ENCODE results near the gene SLC35D3. TPM values are rescaled to one million over a fixed set of nuclear protein-coding genes. Genes with fewer than 3 reads are reported as not detected.
"Not testable (repeated sequence)": the region's sequence is repeated elsewhere in the genome, so short reads cannot be mapped to it uniquely, and the experiment has no call there.

Gene SLC35D3
- total RNA-seq, 1 experiment from 2014 or later: 0.42 TPM

GRCh38 chr6:136904477-136904876, 17.6 kb upstream of the SLC35D3 start:
- H3K27me3 ChIP-seq (ENCODE audit: control insufficient read depth, insufficient read depth, low read length); H3K4me3 ChIP-seq (ENCODE audit: insufficient read depth, low read depth, low read length); H3K36me3 ChIP-seq (replicated peaks; ENCODE audit: control insufficient read depth, insufficient read depth, low read length); DNase-seq: not testable (repeated sequence)

- peaks cover 4% of the 10 kb centered on the region for H3K27me3 ChIP-seq (ENCODE audit: control insufficient read depth, insufficient read depth, low read length)
- DNase-seq: no peak
- no peak overlapping the region for H3K4me3 ChIP-seq (ENCODE audit: insufficient read depth, low read depth, low read length)
- H3K36me3 ChIP-seq (replicated peaks; ENCODE audit: control insufficient read depth, insufficient read depth, low read length): no peaks in the 10 kb centered on the region
Observed at GRCh38 chr6:136914947-136915346, 7.2 kb upstream of the SLC35D3 start.

- Histone ChIP-seq H3K27me3 (ENCODE audit: control insufficient read depth, insufficient read depth, low read length) (peaks cover 42% of the 10 kb centered on the region), H3K36me3 (replicated peaks; ENCODE audit: control insufficient read depth, insufficient read depth, low read length) (no peaks in the 10 kb centered on the region), H3K4me3 (ENCODE audit: insufficient read depth, low read depth, low read length) (no peak overlapping the region)
- DNase-seq: no peak
Observed at GRCh38 chr6:136918706-136919105, 3.4 kb upstream of the SLC35D3 start.

- no peak overlapping the region for H3K4me3 ChIP-seq (ENCODE audit: insufficient read depth, low read depth, low read length)
- peaks cover 51% of the 10 kb centered on the region for H3K27me3 ChIP-seq (ENCODE audit: control insufficient read depth, insufficient read depth, low read length)
- no peak for DNase-seq
Observed at GRCh38 chr6:136920216-136920615, 1.9 kb upstream of the SLC35D3 start.

GRCh38 chr6:136920671-136921380, 1.3 kb upstream of the SLC35D3 start:
- peak overlapping the region; percentile 48 for H3K4me3 ChIP-seq (ENCODE audit: insufficient read depth, low read depth, low read length)
- peaks cover 51% of the 10 kb centered on the region for H3K27me3 ChIP-seq (ENCODE audit: control insufficient read depth, insufficient read depth, low read length)
- DNase-seq: peak; percentile 74
- no peaks in the 10 kb centered on the region for H3K36me3 ChIP-seq (replicated peaks; ENCODE audit: control insufficient read depth, insufficient read depth, low read length)

More at GRCh38 chr6:136920216-136920615, 1.9 kb upstream of the SLC35D3 start:
- H3K36me3 ChIP-seq (replicated peaks; ENCODE audit: control insufficient read depth, insufficient read depth, low read length): no peaks in the 10 kb centered on the region

GRCh38 chr6:136921381-136921935, 643 bp upstream of the SLC35D3 start:
- DNase-seq: peak; percentile 76
- H3K36me3 ChIP-seq (replicated peaks; ENCODE audit: control insufficient read depth, insufficient read depth, low read length): no peaks in the 10 kb centered on the region
- H3K4me3 ChIP-seq (ENCODE audit: insufficient read depth, low read depth, low read length): peak overlapping the region; percentile 48
- H3K27me3 ChIP-seq (ENCODE audit: control insufficient read depth, insufficient read depth, low read length): peaks cover 51% of the 10 kb centered on the region

- peak overlapping the region; percentile 48 for H3K4me3 ChIP-seq (ENCODE audit: insufficient read depth, low read depth, low read length)
- no peaks in the 10 kb centered on the region for H3K36me3 ChIP-seq (replicated peaks; ENCODE audit: control insufficient read depth, insufficient read depth, low read length)
- peaks cover 51% of the 10 kb centered on the region for H3K27me3 ChIP-seq (ENCODE audit: control insufficient read depth, insufficient read depth, low read length)
- DNase-seq: no peak
Observed at GRCh38 chr6:136922685-136923006, 545 bp downstream of the SLC35D3 start.

GRCh38 chr6:136923116-136923953, 1.2 kb downstream of the SLC35D3 start:
- DNase-seq: peak; percentile 62
- Histone ChIP-seq H3K4me3 (ENCODE audit: insufficient read depth, low read depth, low read length) (peak overlapping the region; percentile 48), H3K27me3 (ENCODE audit: control insufficient read depth, insufficient read depth, low read length) (peaks cover 51% of the 10 kb centered on the region), H3K36me3 (replicated peaks; ENCODE audit: control insufficient read depth, insufficient read depth, low read length) (no peaks in the 10 kb centered on the region)

- Histone ChIP-seq H3K27me3 (ENCODE audit: control insufficient read depth, insufficient read depth, low read length) (peaks cover 51% of the 10 kb centered on the region), H3K36me3 (replicated peaks; ENCODE audit: control insufficient read depth, insufficient read depth, low read length) (no peaks in the 10 kb centered on the region), H3K4me3 (ENCODE audit: insufficient read depth, low read depth, low read length) (no peak overlapping the region)
- peak; percentile 28 for DNase-seq
Observed at GRCh38 chr6:136923954-136924673, 2.0 kb downstream of the SLC35D3 start.

GRCh38 chr6:136926383-136926782, 4.3 kb downstream of the SLC35D3 start:
- Histone ChIP-seq H3K36me3 (replicated peaks; ENCODE audit: control insufficient read depth, insufficient read depth, low read length) (no peaks in the 10 kb centered on the region), H3K27me3 (ENCODE audit: control insufficient read depth, insufficient read depth, low read length) (peaks cover 33% of the 10 kb centered on the region), H3K4me3 (ENCODE audit: insufficient read depth, low read depth, low read length) (no peak overlapping the region)
- DNase-seq: no peak

- peak; percentile 78 for DNase-seq
Observed at GRCh38 chr6:136927292-136927691, 5.2 kb downstream of the SLC35D3 start.

GRCh38 chr6:136930528-136930927, 8.4 kb downstream of the SLC35D3 start:
- no peaks in the 10 kb centered on the region for H3K27me3 ChIP-seq (ENCODE audit: control insufficient read depth, insufficient read depth, low read length)
- H3K36me3 ChIP-seq (replicated peaks; ENCODE audit: control insufficient read depth, insufficient read depth, low read length): no peaks in the 10 kb centered on the region
- no peak for DNase-seq
- no peak overlapping the region for H3K4me3 ChIP-seq (ENCODE audit: insufficient read depth, low read depth, low read length)

More at GRCh38 chr6:136927292-136927691, 5.2 kb downstream of the SLC35D3 start:
- H3K36me3 ChIP-seq (replicated peaks; ENCODE audit: control insufficient read depth, insufficient read depth, low read length): no peaks in the 10 kb centered on the region
- peaks cover 24% of the 10 kb centered on the region for H3K27me3 ChIP-seq (ENCODE audit: control insufficient read depth, insufficient read depth, low read length)
- no peak overlapping the region for H3K4me3 ChIP-seq (ENCODE audit: insufficient read depth, low read depth, low read length)

GRCh38 chr6:136932599-136932998, 10.5 kb downstream of the SLC35D3 start:
- no peak for DNase-seq
- Histone ChIP-seq H3K36me3 (replicated peaks; ENCODE audit: control insufficient read depth, insufficient read depth, low read length) (no peaks in the 10 kb centered on the region), H3K27me3 (ENCODE audit: control insufficient read depth, insufficient read depth, low read length) (no peaks in the 10 kb centered on the region), H3K4me3 (ENCODE audit: insufficient read depth, low read depth, low read length) (no peak overlapping the region)

GRCh38 chr6:136945072-136945471, 23.0 kb downstream of the SLC35D3 start:
- DNase-seq: no peak
- Histone ChIP-seq H3K4me3 (ENCODE audit: insufficient read depth, low read depth, low read length) (no peak overlapping the region), H3K27me3 (ENCODE audit: control insufficient read depth, insufficient read depth, low read length) (no peaks in the 10 kb centered on the region), H3K36me3 (replicated peaks; ENCODE audit: control insufficient read depth, insufficient read depth, low read length) (no peaks in the 10 kb centered on the region)
